GM06990 (cell line): ENCODE data around the gene NDST1.
A peak's percentile ranks its signal among the peaks of the same experiment; 100 is the strongest.

Experiments used
- DNase-seq: peaks from one replicate; pipeline ENCODE4 v3.0.0-alpha.2; 2011; ENCODE audit not compliant: insufficient read length; ENCODE audit errors: extremely low read depth
- H3K27me3 ChIP-seq: replicated peaks from 2 replicates; pipeline ENCODE4 v1.6.0; 2011; ENCODE audit warnings: low read length; ENCODE audit not compliant: control insufficient read depth, insufficient read depth
- H3K36me3 ChIP-seq: 2 replicates; pipeline ENCODE4 v1.5.1; 2011; ENCODE audit warnings: low read length; ENCODE audit not compliant: control insufficient read depth, insufficient read depth
- H3K4me3 ChIP-seq: replicated peaks from 2 replicates; pipeline ENCODE4 v1.5.1; 2011; ENCODE audit warnings: low read depth, mild to moderate bottlenecking, control low read depth, low read length
- CTCF ChIP-seq: IDR thresholded peaks from 2 replicates; pipeline ENCODE4 v1.5.1; 2011; ENCODE audit warnings: low read length, control low read depth, mild to moderate bottlenecking, inconsistent platforms; ENCODE audit not compliant: insufficient read depth, poor library complexity, severe bottlenecking

The NDST1 gene

GRCh38 chr5:150487199-150488061 is 20.5 kb upstream of the NDST1 start:
- peak; percentile 32 for TF ChIP-seq CTCF
- Histone ChIP-seq H3K36me3 (no peaks in the 10 kb centered on the region), H3K27me3 (no peaks in the 10 kb centered on the region), H3K4me3 (peak overlapping the region; percentile 88)
- peak; percentile 41 for DNase-seq

- no peak overlapping the region for H3K4me3 ChIP-seq
- no peak for DNase-seq
- H3K36me3 ChIP-seq: no peaks in the 10 kb centered on the region
Measured at GRCh38 chr5:150488519-150489359, 19.2 kb upstream of the NDST1 start.

DNA sequence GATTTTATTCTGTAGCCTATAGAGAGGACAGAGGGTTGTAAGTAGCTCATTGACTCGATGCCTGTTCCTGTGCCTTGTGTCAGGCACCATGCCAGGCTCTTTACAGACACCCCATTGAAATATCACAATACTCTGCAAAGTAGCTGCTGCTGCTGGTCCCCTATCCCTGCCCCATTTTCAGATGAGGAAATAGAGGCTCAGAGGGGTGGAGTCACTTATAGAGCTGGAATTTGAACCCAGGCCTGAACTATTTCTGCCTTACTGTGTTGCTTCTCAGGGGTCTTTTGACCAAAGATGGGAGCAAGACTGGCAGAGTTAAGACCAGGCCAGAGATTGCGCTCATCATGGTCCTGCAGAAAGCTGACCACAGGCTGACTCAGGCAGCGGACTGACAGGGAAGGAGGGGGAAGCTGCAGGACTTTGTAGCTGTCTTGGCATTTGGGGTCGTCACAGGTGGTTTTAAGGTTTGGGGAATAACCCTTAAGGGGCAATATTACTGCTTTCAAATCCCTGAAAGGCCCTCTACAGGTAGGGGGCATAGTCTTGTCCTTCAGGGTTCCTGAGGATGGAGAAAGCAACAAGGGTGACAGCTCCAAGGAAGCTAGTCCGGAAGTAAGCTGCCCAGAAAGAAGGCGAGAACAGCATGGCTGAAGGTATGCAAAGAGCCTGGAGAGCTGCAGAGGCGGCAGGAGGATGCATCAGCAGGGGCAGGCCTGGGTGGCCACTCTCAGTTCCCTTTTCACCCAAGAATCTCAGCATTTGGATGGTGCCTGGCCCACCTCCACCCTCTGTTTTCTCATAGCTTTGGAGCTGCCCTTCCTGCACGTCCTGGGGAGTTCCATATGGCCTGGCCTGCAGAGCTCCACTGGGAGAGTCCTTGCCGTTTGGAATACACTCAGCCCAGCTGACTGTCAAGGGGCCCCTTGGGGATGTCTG is 18.3 kb upstream of the NDST1 start:
- Histone ChIP-seq H3K27me3 (no peaks in the 10 kb centered on the region), H3K36me3 (no peaks in the 10 kb centered on the region), H3K4me3 (no peak overlapping the region)
- TF ChIP-seq CTCF: peak; percentile 3
- DNase-seq: peak; percentile 70

More at GRCh38 chr5:150488519-150489359, 19.2 kb upstream of the NDST1 start:
- TF ChIP-seq CTCF: no peak
- no peaks in the 10 kb centered on the region for H3K27me3 ChIP-seq

DNA sequence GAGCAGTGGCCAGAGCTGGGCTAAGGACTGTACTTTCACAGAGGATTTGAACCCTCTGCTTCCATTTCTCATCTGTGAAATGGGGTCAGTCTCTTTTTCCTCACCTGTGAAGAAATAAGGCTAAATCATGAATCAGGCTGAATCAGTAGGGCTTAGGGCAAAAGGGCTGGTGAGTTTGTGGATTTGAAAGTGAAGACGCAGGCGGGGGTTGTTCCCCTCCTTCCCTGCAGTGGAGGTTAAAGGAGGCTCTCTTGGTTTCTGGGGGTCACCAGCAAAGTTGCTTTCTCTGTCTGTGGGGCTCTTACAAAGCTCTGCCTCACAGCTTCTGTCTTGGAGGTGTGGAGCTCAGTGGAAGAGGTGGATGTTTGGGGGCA is 17.6 kb upstream of the NDST1 start:
- H3K4me3 ChIP-seq: no peak overlapping the region
- DNase-seq: no peak
- no peak for TF ChIP-seq CTCF
- no peaks in the 10 kb centered on the region for H3K36me3 ChIP-seq
- H3K27me3 ChIP-seq: no peaks in the 10 kb centered on the region

- Histone ChIP-seq H3K27me3 (no peaks in the 10 kb centered on the region), H3K4me3 (no peak overlapping the region), H3K36me3 (no peaks in the 10 kb centered on the region)
- no peak for TF ChIP-seq CTCF
- DNase-seq: no peak
Measured at GRCh38 chr5:150490754-150491153, 17.2 kb upstream of the NDST1 start.
